HG03066 (cell line): Measurements from ENCODE around the gene GNE.

ENCODE experiments used
- ATAC-seq: cut with Tn5 transposase; IDR thresholded peaks from one replicate; pipeline ENCODE4 v1.9.1; 2021; ENCODE audit warnings: low read depth; ENCODE audit not compliant: unreplicated experiment

GNE gene

GRCh38 chr9:36173861-36174260 is 84.4 kb downstream of the GNE start:
- no peak for ATAC-seq

- no peak for ATAC-seq
Observed at GRCh38 chr9:36170531-36170930, 87.7 kb downstream of the GNE start.

GRCh38 chr9:36169708-36170107 is 88.5 kb downstream of the GNE start:
- ATAC-seq, result no peak

- no peak for ATAC-seq
Observed at GRCh38 chr9:36169166-36169565, 89.1 kb downstream of the GNE start, which contains the start of gene CCIN. CCIN (plus strand) TSS chr9:36169388; CDS start chr9:36169503, 115 bp downstream.

GRCh38 chr9:36166168-36166927 is 91.9 kb downstream of the GNE start:
- peak; percentile 66 for ATAC-seq

GRCh38 chr9:36165826-36166167 is 92.5 kb downstream of the GNE start:
- no peak for ATAC-seq

GRCh38 chr9:36164989-36165388 is 93.3 kb downstream of the GNE start:
- ATAC-seq, result no peak
